ENCODE measurements around the gene HEPACAM.

Gene HEPACAM

DNA sequence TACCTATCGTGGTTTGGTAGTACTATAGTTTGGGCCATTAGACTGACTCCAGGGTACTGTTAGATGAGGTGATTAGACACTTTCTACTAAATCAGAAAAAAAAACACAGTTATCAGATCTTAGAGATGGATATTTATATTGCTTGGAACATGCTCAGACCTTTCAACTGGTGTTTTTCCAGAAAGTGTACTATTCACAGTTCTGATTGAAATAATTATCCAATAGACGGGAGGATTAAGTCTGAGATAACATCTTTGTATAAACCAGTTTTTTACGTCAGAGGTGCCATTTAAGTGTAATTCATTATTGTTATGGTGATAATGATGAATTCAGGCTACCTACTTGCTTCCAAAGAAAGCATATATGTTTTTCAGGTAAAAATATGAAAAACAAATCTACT, 40.7 kb upstream of the HEPACAM start:
- TF ChIP-seq, protein P1, sequence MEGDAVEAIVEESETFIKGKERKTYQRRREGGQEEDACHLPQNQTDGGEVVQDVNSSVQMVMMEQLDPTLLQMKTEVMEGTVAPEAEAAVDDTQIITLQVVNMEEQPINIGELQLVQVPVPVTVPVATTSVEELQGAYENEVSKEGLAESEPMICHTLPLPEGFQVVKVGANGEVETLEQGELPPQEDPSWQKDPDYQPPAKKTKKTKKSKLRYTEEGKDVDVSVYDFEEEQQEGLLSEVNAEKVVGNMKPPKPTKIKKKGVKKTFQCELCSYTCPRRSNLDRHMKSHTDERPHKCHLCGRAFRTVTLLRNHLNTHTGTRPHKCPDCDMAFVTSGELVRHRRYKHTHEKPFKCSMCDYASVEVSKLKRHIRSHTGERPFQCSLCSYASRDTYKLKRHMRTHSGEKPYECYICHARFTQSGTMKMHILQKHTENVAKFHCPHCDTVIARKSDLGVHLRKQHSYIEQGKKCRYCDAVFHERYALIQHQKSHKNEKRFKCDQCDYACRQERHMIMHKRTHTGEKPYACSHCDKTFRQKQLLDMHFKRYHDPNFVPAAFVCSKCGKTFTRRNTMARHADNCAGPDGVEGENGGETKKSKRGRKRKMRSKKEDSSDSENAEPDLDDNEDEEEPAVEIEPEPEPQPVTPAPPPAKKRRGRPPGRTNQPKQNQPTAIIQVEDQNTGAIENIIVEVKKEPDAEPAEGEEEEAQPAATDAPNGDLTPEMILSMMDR (conservative IDR thresholded peaks at IDR 0.05), result no peak

DNA sequence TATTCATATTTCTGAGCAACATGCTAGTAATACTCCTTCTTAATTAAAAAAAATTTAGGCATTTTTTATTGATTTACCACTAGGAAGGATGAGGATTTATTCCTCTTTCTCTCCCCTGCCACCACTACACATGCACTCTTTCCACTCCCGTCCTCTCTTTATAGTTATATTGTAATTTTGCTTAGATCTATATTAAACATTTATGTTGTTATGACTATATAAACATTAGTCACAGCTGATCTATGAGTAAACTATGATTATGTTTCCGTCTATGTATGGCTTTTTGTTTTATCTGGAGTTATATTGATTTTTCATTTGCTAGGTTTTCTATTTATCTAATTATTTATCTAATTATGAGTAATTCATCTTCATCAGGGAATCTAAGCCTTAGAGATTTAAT, 36.0 kb upstream of the HEPACAM start:
- TF ChIP-seq, protein P1 (conservative IDR thresholded peaks at IDR 0.05), result no peak
- no peak overlapping the region for H3K27ac ChIP-seq

More for the DNA sequence above, 40.7 kb upstream of the HEPACAM start:
- no peak overlapping the region for H3K27ac ChIP-seq

DNA sequence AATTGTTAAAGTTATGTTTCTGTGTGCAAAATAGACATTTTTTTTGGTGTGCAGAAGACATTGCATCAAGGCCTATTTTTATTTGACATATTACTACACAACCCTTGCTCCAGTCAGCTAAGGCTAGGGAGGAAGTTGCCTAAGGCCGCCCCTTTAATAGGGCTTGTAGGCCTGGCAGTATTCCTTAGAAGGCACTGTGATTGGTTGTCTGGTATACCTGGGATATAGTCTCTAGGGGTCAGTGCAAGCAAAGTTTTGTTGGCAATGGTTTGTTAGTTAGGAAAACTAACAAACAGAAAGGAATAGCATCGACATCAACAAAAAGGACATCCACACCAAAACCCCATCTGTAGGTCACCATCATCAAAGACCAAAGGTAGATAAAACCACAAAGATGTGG, 35.1 kb upstream of the HEPACAM start:
- TF ChIP-seq, protein P1 (conservative IDR thresholded peaks at IDR 0.05), result peak; percentile 48
- no peak overlapping the region for H3K27ac ChIP-seq

DNA sequence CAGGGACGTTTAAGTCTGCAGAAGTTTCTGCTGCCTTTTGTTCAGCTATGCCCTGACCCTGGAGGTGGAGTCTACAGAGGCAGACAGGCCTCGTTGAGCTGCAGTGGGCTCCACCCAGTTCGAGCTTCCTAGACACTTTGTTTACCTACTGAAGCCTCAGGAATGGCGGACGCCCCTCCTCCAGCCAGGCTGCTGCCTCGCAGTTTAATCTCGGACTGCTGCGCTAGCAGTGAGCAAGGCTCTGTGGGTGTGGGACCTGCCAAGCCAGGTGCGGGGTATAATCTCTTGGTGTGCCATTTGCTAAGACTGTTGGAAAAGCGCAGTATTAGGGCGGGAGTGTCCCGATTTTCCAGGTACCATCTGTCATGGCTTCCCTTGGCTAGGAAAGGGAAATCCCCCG, 32.4 kb upstream of the HEPACAM start:
- H3K27ac ChIP-seq, result peak overlapping the region; percentile 34; the same call in 1 of the 2 replicates

DNA sequence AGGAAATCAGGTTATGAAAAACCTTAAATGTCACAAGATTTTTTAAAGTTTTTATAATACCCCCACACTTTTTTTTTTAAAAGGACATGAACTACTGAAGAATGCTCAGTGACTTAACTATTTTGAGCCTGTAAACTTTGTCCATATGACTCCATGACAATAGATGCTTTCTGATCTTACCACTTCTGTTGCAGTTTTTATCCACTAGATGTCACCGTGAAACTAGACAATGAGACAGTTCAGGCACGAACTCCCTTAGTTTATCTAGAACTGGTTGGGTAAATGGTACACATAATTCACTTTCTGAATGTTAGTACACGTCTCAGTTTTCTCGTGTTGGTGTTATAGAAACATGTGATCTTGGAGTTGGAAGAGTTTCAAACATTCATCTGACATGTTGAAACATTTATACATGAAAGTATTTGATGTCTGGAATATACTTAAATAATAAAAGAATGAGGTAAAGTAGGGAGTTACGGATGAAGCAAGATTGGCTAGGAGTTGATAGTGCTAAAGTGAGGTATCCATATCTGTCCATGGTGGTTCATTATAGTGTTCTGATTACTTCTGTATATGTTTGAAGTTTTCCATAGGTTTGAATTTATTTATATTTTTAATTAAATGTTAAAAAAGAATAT, 26.2 kb upstream of the HEPACAM start:
- H3K27ac ChIP-seq, result no peak overlapping the region
- TF ChIP-seq, protein P1 (conservative IDR thresholded peaks at IDR 0.05), result peak; percentile 90

DNA sequence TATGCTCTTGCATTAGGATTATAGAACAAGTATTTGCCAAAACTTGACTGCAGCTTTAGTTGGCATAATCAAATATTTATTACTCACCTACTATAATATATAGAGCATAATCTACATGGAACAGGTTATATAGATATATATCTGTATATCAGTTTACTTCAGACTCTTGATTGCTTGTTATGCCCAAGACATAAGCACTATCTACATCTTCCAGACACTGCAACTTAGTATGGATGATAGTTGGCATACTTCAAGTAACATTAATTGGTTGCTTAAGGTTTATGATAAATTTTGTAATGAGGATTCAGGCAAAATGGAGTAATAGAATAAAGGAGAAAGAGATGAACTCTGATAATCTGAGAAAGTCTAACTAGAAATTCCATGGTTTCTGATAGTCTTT, 19.2 kb upstream of the HEPACAM start:
- H3K27ac ChIP-seq, result peak overlapping the region; percentile 81; the same call in 1 of the 2 replicates
- TF ChIP-seq, protein P1 (conservative IDR thresholded peaks at IDR 0.05), result no peak

DNA sequence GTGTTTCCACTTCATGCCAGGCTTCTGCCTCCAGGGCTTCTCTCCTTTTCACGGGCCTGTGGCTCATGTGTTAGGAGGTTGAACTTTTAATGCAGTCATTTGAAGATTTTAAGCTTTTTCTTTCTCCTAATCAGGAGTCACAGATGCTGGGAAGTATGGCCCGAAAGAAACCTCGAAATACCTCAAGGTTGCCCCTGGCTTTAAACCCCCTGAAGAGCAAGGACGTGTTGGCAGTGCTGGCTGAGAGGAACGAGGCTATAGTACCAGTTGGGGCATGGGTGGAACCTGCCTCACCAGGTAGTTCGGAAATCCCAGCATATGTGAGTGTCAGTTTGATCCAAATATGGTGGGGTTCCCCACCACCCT, 18.7 kb upstream of the HEPACAM start:
- peak overlapping the region; percentile 81 for H3K27ac ChIP-seq

More for the DNA sequence above, 18.7 kb upstream of the HEPACAM start:
- TF ChIP-seq, protein P1 (conservative IDR thresholded peaks at IDR 0.05), result no peak
